ENCODE measurements around the gene METTL21A.

The METTL21A gene

GRCh38 chr2:207621501-207622039 lies 3.6 kb downstream of the METTL21A start:
- no peak for DNase-seq

- DNase-seq: no peak
Observed at GRCh38 chr2:207619764-207620203, 5.4 kb downstream of the METTL21A start.

- no peak for DNase-seq
Observed at GRCh38 chr2:207617011-207617671, 8.1 kb downstream of the METTL21A start.

GRCh38 chr2:207616185-207616584 lies 9.0 kb downstream of the METTL21A start:
- DNase-seq: no peak

- no peak for DNase-seq
Observed at GRCh38 chr2:207614824-207615223, 10.4 kb downstream of the METTL21A start.

- DNase-seq: no peak
Observed at GRCh38 chr2:207612714-207613113, 12.5 kb downstream of the METTL21A start.

- no peak for DNase-seq
Observed at GRCh38 chr2:207606829-207607228, 18.4 kb downstream of the METTL21A start.

- DNase-seq: no peak
Observed at GRCh38 chr2:207606399-207606798, 18.8 kb downstream of the METTL21A start.

- DNase-seq: no peak
Observed at GRCh38 chr2:207603486-207603885, 21.7 kb downstream of the METTL21A start.

GRCh38 chr2:207601774-207602173 lies 23.4 kb downstream of the METTL21A start:
- DNase-seq: no peak

GRCh38 chr2:207600231-207600630 lies 25.0 kb downstream of the METTL21A start:
- no peak for DNase-seq

- no peak for DNase-seq
Observed at GRCh38 chr2:207599636-207600035, 25.6 kb downstream of the METTL21A start.

- DNase-seq: no peak
Observed at GRCh38 chr2:207594731-207595130, 30.5 kb downstream of the METTL21A start.

- no peak for DNase-seq
Observed at GRCh38 chr2:207594264-207594663, 30.9 kb downstream of the METTL21A start.

- no peak for DNase-seq
Observed at GRCh38 chr2:207593277-207593676, 31.9 kb downstream of the METTL21A start.

GRCh38 chr2:207589143-207589542 lies 36.1 kb downstream of the METTL21A start:
- no peak for DNase-seq

- DNase-seq: no peak
Observed at GRCh38 chr2:207587305-207587704, 37.9 kb downstream of the METTL21A start.

- no peak for DNase-seq
Observed at GRCh38 chr2:207584952-207585351, 40.2 kb downstream of the METTL21A start.

- no peak for DNase-seq
Observed at GRCh38 chr2:207571370-207571769, 53.8 kb downstream of the METTL21A start.

GRCh38 chr2:207567671-207568070 lies 57.5 kb downstream of the METTL21A start:
- DNase-seq: no peak

- DNase-seq: no peak
Observed at GRCh38 chr2:207565736-207566500, 59.3 kb downstream of the METTL21A start.

All from activated CD4-positive, alpha-beta T cell treated with anti-CD3 and anti-CD28 coated beads for 1 hour (primary cell).